ENCODE measurements around the gene PLOD1. TPM values are rescaled to one million over a fixed set of nuclear protein-coding genes. Genes with fewer than 3 reads are reported as not detected.
A peak's percentile ranks its signal among the peaks of the same experiment; 100 is the strongest.

PLOD1 gene
- total and polyA plus RNA-seq, 12 donors: 37.1 to 133 (median 79.9) TPM

DNA sequence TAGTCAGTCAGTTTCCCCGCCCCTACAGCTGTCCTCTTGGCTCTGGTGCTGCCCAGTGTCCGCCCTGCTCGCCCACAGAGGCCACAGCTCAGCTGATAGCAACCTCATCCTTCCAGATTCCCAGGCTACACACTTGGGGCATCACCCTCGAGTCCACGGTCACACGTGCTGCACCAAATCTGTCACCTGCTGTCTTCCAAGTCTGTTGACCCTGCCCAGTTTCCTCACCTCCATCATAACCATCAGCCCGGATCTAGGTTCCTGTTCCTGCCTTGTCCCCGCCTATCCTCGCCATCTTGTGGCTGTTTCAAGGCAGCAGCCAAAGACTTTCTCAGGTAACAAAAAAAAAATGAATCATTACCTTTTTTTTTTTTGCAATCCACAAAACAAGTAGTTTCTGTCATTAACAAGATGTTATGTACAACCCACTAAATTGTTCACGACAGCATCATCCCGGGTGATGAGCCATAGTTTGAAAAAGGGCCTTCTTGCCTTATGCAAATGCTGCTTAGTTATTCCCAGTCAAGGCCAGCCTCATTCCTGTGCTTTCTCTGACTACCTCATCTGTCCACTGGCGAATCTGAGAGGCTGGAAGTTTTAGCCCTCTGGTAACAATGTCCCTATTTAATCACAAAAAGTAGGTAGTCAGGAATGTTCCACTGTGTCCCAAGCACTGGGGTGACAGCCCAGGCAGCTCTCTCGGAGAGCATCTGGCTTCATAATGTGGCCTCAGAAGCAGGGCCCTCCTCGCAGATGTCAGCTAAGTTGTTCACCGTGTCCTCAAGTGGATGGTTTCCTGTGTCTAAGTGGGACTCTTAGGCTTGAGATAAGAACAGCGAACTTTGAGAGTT, 79.8 kb downstream of the PLOD1 start:
- Histone ChIP-seq H3K27ac (peak overlapping the region in 2 of 5 donors; percentile 17 to 52), H3K36me3 (replicated peaks in 1 of 2) (peaks cover 0 to 42% of the 10 kb centered on the region in 2 donors), H3K4me3 (no peak overlapping the region), H3K9me3 (replicated peaks in 1 of 3) (no peaks in the 10 kb centered on the region), H3K27me3 (no peaks in the 10 kb centered on the region), H3K4me1 (replicated peaks in 1 of 2) (no peaks in the 10 kb centered on the region)
- peak in 2 of 7 donors; percentile 42 to 52 for DNase-seq
- WGBS, 4 donors: 73 to 78% (median 78%) methylated on average over 16 of the region's 16 CpGs
- TF ChIP-seq, protein P1, sequence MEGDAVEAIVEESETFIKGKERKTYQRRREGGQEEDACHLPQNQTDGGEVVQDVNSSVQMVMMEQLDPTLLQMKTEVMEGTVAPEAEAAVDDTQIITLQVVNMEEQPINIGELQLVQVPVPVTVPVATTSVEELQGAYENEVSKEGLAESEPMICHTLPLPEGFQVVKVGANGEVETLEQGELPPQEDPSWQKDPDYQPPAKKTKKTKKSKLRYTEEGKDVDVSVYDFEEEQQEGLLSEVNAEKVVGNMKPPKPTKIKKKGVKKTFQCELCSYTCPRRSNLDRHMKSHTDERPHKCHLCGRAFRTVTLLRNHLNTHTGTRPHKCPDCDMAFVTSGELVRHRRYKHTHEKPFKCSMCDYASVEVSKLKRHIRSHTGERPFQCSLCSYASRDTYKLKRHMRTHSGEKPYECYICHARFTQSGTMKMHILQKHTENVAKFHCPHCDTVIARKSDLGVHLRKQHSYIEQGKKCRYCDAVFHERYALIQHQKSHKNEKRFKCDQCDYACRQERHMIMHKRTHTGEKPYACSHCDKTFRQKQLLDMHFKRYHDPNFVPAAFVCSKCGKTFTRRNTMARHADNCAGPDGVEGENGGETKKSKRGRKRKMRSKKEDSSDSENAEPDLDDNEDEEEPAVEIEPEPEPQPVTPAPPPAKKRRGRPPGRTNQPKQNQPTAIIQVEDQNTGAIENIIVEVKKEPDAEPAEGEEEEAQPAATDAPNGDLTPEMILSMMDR (IDR thresholded peaks at IDR 0.05): no peak
- TF ChIP-seq POLR2A (IDR thresholded peaks at IDR 0.05): no peak
- intact Hi-C loops (cut with DNase I): no loop called here

DNA sequence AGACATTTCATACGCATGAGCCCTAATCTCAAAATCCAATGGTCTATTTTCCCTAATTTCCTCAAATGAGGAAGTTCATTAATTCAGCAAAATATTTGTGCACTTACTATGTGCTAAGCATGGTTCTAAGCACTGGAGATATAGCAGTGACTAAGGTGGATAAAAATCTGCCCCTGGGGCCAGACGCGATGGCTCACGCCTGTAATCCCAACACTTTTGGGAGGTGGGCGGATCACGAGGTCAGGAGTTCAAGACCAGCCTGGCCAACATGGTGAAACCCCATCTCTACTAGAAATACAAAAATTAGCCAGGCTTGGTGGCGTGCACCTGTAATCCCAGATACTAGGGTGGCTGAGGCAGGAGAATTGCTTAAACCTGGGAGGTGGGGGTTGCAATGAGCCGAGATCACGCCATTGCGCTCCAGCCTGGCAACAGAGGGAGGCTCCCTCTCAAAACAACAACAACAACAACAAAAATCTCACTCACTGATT, 80.5 kb downstream of the PLOD1 start:
- Histone ChIP-seq H3K27ac (peak overlapping the region in 2 of 5 donors; percentile 17 to 52), H3K9me3 (replicated peaks in 1 of 3) (no peaks in the 10 kb centered on the region), H3K4me3 (no peak overlapping the region), H3K36me3 (replicated peaks in 1 of 2) (peaks cover 0 to 36% of the 10 kb centered on the region in 2 donors), H3K27me3 (no peaks in the 10 kb centered on the region), H3K4me1 (replicated peaks in 1 of 2) (peaks cover 0 to 2% of the 10 kb centered on the region in 2 donors)
- intact Hi-C loops (cut with DNase I): no loop called here
- TF ChIP-seq, protein P1 (IDR thresholded peaks at IDR 0.05): no peak
- TF ChIP-seq POLR2A (IDR thresholded peaks at IDR 0.05): no peak
- WGBS, 4 donors: 89 to 96% (median 94%) methylated on average over 10 of the region's 10 CpGs
- no peak for DNase-seq

DNA sequence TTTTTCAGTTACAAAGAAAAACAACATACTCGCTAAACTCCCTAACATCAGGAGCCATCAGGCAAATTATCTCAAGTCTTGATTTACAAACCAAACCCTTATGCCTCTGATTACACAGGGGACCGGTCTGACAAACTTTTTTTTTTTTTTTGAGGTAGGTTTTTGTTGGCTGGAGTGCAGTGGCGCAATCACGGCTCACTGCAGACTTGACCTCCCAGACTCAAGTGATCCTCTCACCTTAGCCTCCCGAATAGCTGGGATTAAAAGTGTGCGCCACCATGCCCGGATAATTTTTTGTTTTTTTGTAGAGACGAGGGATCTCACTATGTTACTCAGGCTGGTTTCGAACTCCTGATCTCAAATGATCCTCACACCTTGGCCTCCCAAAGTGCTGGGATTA, 81.0 kb downstream of the PLOD1 start:
- Histone ChIP-seq H3K27ac (no peak overlapping the region), H3K4me3 (no peak overlapping the region), H3K9me3 (replicated peaks in 1 of 3) (no peaks in the 10 kb centered on the region), H3K36me3 (replicated peaks in 1 of 2) (peaks cover 0 to 31% of the 10 kb centered on the region in 2 donors), H3K27me3 (no peaks in the 10 kb centered on the region), H3K4me1 (replicated peaks in 1 of 2) (peaks cover 0 to 7% of the 10 kb centered on the region in 2 donors)
- WGBS, 4 donors: 94 to 97% (median 95%) methylated on average over 9 of the region's 9 CpGs
- TF ChIP-seq, protein P1 (IDR thresholded peaks at IDR 0.05): no peak
- no peak for TF ChIP-seq POLR2A (IDR thresholded peaks at IDR 0.05)
- no peak for DNase-seq
- intact Hi-C loops (cut with DNase I): no loop called here

DNA sequence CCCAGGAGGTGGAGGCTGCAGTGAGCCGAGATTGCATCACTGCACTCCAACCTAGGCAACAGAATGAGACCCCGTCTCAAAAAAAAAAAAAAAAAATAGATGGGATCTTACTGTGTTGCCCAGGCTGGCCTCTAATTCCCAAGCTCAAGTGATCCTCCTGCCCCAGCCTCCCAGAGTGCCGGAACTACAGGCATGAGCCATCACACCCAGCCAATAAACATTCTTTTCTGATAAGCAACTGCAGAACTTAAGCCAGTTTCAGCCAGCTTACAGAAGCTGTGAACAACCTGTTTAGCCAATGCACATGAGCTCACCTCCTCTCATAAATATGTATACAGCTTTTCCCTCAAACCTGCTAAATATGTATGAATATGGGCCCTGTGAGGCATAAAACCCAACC, 81.7 kb downstream of the PLOD1 start:
- 69 to 100% (median 96%) methylated on average over 3 of the region's 3 CpGs for WGBS, 4 donors
- TF ChIP-seq POLR2A (IDR thresholded peaks at IDR 0.05): no peak
- TF ChIP-seq, protein P1 (IDR thresholded peaks at IDR 0.05): no peak
- H3K27me3 ChIP-seq: no peaks in the 10 kb centered on the region
- H3K36me3 ChIP-seq (replicated peaks in 1 of 2): peaks cover 0 to 24% of the 10 kb centered on the region in 2 donors
- no peak for DNase-seq
- no peak overlapping the region for H3K4me3 ChIP-seq
- intact Hi-C loops (cut with DNase I): no loop called here
- no peaks in the 10 kb centered on the region for H3K9me3 ChIP-seq (replicated peaks in 1 of 3)
- H3K27ac ChIP-seq: no peak overlapping the region
- H3K4me1 ChIP-seq (replicated peaks in 1 of 2): peaks cover 0 to 7% of the 10 kb centered on the region in 2 donors
